ENCODE measurements around the gene CACNA1C. TPM values are rescaled to one million over a fixed set of nuclear protein-coding genes. Genes with fewer than 3 reads are reported as not detected.

Gene CACNA1C
- total RNA-seq, 1 experiment from 2014 or later: 1.1 TPM

GRCh38 chr12:2435511-2435910, 382.7 kb downstream of the CACNA1C start:
- no peak overlapping the region for H3K9ac ChIP-seq (ENCODE audit: extremely low read depth, insufficient read length, low read length)
- no peak overlapping the region for H2BK20ac ChIP-seq (ENCODE audit: low read depth, low read length, poor library complexity, severe bottlenecking)
- no peak overlapping the region for H3K4ac ChIP-seq (ENCODE audit: low read depth, low read length)
- no peak overlapping the region for H3K18ac ChIP-seq (ENCODE audit: insufficient read length, low read depth, low read length)
- no peak overlapping the region for H3K4me3 Mint-ChIP-seq
- no peak for TF ChIP-seq CTCF (conservative IDR thresholded peaks at IDR 0.05)
- H3K27ac Mint-ChIP-seq: no peak overlapping the region
- H4K5ac ChIP-seq (ENCODE audit: insufficient read length, low read depth, low read length): no peak overlapping the region
- no peak overlapping the region for H3K56ac ChIP-seq (ENCODE audit: insufficient read length, low read depth, low read length)
- H2BK5ac ChIP-seq (ENCODE audit: insufficient read length, low read length): no peak overlapping the region
- H3K9me3 Mint-ChIP-seq: peaks cover 4 to 5% of the 10 kb centered on the region in 2 experiments; a peak in 3 of 5 replicates
- H3K23me2 ChIP-seq (ENCODE audit: insufficient read length, low read depth, low read length, poor library complexity, severe bottlenecking): no peaks in the 10 kb centered on the region
- H2BK12ac ChIP-seq (ENCODE audit: insufficient read length, low read depth, low read length): no peak overlapping the region
- H3K4me1 ChIP-seq (ENCODE audit: insufficient read depth, low read length): no peaks in the 10 kb centered on the region
- peaks cover 7% of the 10 kb centered on the region for H3K27me3 Mint-ChIP-seq (ENCODE audit: low read depth)
- no peaks in the 10 kb centered on the region; a peak in 1 of 7 replicates for H3K36me3 Mint-ChIP-seq (ENCODE audit: insufficient read depth in 1 of 3, low read depth in 3 of 3)
- no peaks in the 10 kb centered on the region for H3K79me1 ChIP-seq (ENCODE audit: insufficient read depth, low read depth, low read length, poor library complexity, severe bottlenecking)
- no CpG with 5 or more reads among the region's 11 CpGs for WGBS (ENCODE audit: extremely low coverage, insufficient read length, low lambda C conversion rate)
- no peak overlapping the region for H3K27ac ChIP-seq (ENCODE audit: insufficient read length, low read depth, low read length)
- H3K14ac ChIP-seq (ENCODE audit: insufficient read depth, low read length): no peak overlapping the region; the same call in 1 of the 2 replicates
- no peak overlapping the region for H4K91ac ChIP-seq (ENCODE audit: insufficient read length, low read depth, low read length)
- no peak overlapping the region for H2BK15ac ChIP-seq (ENCODE audit: low read depth, low read length)
- no peak overlapping the region for H4K8ac ChIP-seq (replicated peaks; ENCODE audit: insufficient read length, low read depth, low read length)
- H2AK5ac ChIP-seq (ENCODE audit: insufficient read length, low read length): no peak overlapping the region
- no peaks in the 10 kb centered on the region for H3K9me3 ChIP-seq (ENCODE audit: control insufficient read depth, low read depth, low read length)
- no peak overlapping the region for H3K4me2 ChIP-seq (ENCODE audit: insufficient read depth, insufficient read length, low read length)
- no peak overlapping the region for H2BK120ac ChIP-seq (ENCODE audit: low read depth, low read length, poor library complexity, severe bottlenecking)
- H2AFZ ChIP-seq (ENCODE audit: low read length): no peak overlapping the region
- no peaks in the 10 kb centered on the region for H3K27me3 ChIP-seq (ENCODE audit: insufficient read depth, low read length)
- no peaks in the 10 kb centered on the region for H3K4me1 Mint-ChIP-seq
- H3T11ph ChIP-seq (ENCODE audit: low read length): no peak overlapping the region
- H3K79me2 ChIP-seq (ENCODE audit: insufficient read depth, low read length): no peaks in the 10 kb centered on the region
- no peak for DNase-seq
- no peak overlapping the region for H3K23ac ChIP-seq (ENCODE audit: insufficient read length, low read depth, low read length)
- no peaks in the 10 kb centered on the region for H4K20me1 ChIP-seq (ENCODE audit: control insufficient read depth, insufficient read depth, insufficient read length)

Measured in H9 (cell line).